ENCODE data around the gene SLC39A5. TPM values are rescaled to one million over a fixed set of nuclear protein-coding genes. Genes with fewer than 3 reads are reported as not detected.
"Not testable (repeated sequence)": the region's sequence is repeated elsewhere in the genome, so short reads cannot be mapped to it uniquely, and the experiment has no call there.

SLC39A5 gene
- total RNA-seq, 2 experiments from 2014 or later, result 0.44 to 0.49 TPM

DNA sequence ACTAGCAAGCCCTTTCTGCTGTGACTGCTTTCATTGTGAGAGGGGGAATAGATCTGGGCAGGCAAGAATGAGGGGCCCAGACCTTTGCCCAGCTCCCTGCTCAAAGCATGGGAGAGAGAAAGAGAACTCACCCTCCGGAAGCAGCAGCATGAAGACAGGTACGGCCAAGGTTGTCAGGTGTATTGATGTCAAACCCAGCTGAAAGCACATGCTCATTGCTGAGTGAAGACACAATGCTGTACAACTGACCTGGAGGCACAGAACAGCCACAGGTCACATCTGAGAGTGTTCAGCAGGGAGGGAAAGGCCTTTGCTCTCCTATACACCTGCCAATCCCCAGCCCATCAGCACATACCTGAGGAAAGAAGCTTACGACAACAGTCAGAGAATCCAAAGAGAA lies 22.8 kb downstream of the SLC39A5 start:
- Mint-ChIP-seq H3K4me1 (peaks cover 11% of the 10 kb centered on the region), H3K9me3 (no peaks in the 10 kb centered on the region), H3K27me3 (no peaks in the 10 kb centered on the region), H3K27ac (no peak overlapping the region), H3K4me3 (no peak overlapping the region), H3K36me3 (peaks cover 17% of the 10 kb centered on the region)
- DNase-seq, result no peak

DNA sequence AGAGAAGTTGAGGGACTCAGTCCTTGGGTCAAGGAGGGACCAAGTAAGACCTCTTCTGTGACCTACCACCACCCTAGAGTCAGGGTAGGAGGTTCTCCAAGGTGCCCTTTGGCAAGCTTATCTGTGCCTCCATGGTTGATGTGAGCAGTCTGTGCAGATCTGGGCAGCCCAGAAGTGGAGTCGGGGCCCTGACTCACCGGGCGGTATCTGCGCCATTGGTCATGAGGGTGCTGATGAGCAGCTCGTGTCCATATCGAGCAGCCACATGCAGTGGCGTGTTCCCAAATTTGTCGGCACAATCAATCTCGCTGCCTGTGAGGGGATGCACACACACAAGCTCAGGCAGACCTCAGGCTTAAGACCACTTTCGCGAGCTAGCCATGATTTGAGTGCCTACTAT lies 23.2 kb downstream of the SLC39A5 start:
- Mint-ChIP-seq H3K27me3 (no peaks in the 10 kb centered on the region), H3K27ac (no peak overlapping the region), H3K9me3 (no peaks in the 10 kb centered on the region), H3K4me1 (peaks cover 11% of the 10 kb centered on the region), H3K36me3 (peaks cover 17% of the 10 kb centered on the region), H3K4me3 (no peak overlapping the region)
- no peak for DNase-seq

GRCh38 chr12:56255671-56256070 lies 25.8 kb downstream of the SLC39A5 start:
- H3K36me3 Mint-ChIP-seq, result peaks cover 14% of the 10 kb centered on the region
- H3K27ac Mint-ChIP-seq, result no peak overlapping the region
- no peak overlapping the region for H3K4me3 Mint-ChIP-seq
- DNase-seq, result no peak
- H3K9me3 Mint-ChIP-seq, result no peaks in the 10 kb centered on the region
- no peaks in the 10 kb centered on the region for H3K27me3 Mint-ChIP-seq
- peaks cover 17% of the 10 kb centered on the region for H3K4me1 Mint-ChIP-seq

DNA sequence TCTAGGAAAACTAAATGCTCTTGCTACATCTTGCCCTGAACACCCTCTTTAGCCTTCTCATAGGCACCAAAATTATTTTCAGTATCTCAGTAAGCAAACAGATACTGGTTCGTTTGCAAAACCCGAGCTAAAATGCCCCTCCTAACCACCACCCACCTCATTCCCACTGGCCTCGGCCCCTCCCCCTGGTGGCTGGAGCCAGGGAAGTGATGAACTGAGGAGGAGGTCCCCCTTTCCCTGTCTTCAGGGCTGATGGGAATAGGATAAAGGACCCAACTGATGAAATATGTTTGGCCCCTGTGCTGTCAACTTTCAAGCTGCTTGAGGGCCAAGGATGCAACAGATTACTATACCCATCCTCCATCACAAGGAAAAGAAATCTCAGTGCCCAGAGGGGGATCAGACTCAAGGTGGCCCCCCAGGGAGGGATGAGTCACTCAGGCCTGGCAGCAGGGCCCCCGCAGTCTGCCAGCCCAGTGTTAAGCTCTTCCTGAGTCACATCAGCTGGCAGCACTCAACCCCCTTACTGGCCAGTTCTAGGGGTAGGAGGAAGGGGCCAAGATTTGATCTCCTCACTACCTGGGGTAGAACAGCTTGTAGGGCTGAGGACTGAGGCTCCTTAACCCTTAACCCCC lies 26.6 kb downstream of the SLC39A5 start:
- DNase-seq, result no peak
- Mint-ChIP-seq H3K36me3 (peaks cover 14% of the 10 kb centered on the region), H3K4me3 (peak overlapping the region; percentile 88), H3K27me3 (no peaks in the 10 kb centered on the region), H3K9me3 (no peaks in the 10 kb centered on the region), H3K4me1 (peaks cover 17% of the 10 kb centered on the region), H3K27ac (peak overlapping the region; percentile 26)

DNA sequence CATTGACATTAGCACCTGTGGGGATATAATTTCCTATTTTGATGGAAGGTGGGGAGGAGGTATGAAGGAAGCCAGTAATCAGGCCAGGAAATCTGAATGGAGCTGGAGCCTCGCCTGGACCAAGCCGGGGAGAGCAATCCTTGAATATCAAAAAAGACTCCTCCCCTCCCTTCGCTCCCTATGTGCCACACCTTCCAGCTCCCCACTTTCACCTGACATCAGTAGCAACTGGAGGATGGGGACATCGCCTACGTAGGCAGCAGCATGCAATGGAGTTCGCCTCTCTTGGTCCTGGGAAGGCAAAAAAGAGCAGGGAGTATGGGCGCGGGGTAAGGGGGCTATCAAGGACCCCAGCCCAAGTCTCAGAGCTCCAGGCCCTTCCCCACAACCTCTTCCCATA lies 27.2 kb downstream of the SLC39A5 start:
- no peaks in the 10 kb centered on the region for H3K9me3 Mint-ChIP-seq
- H3K36me3 Mint-ChIP-seq, result peaks cover 9% of the 10 kb centered on the region
- H3K27ac Mint-ChIP-seq, result no peak overlapping the region
- H3K4me1 Mint-ChIP-seq, result peaks cover 17% of the 10 kb centered on the region
- no peak for DNase-seq
- no peaks in the 10 kb centered on the region for H3K27me3 Mint-ChIP-seq
- peak overlapping the region; percentile 88 for H3K4me3 Mint-ChIP-seq

DNA sequence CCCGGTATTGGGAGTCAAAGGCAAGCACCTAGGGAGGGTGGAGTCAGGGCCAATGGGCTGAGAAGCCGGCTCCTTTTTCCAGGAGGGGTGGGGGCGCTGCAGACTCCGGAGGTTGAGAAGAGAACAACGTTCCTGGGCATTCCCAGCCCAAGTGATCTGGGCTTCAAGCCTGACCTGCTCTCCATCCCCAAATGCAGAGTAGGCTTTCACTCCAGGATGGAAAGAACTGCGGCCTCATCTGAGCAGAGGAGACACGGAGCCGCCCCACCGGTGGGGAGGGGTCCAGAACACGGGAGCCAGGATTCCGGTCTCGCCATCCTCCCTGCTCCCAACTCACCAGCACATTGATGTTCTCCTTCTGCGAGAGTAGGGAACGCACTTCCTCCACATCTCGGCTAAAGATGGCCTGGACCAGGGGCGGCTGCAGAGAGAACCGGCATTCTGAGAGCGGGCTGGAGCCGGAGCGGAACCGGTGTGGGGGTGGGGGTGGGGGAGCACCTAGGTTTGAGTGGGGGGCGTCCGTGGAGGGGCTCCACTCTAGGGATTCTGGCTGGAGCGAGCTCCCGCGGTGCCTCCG lies 27.7 kb downstream of the SLC39A5 start:
- peaks cover 17% of the 10 kb centered on the region for H3K4me1 Mint-ChIP-seq
- H3K27ac Mint-ChIP-seq, result peak overlapping the region; percentile 74
- DNase-seq, result peak; percentile 13
- H3K36me3 Mint-ChIP-seq, result peaks cover 9% of the 10 kb centered on the region
- no peaks in the 10 kb centered on the region for H3K27me3 Mint-ChIP-seq
- peak overlapping the region; percentile 88 for H3K4me3 Mint-ChIP-seq
- no peaks in the 10 kb centered on the region for H3K9me3 Mint-ChIP-seq

DNA sequence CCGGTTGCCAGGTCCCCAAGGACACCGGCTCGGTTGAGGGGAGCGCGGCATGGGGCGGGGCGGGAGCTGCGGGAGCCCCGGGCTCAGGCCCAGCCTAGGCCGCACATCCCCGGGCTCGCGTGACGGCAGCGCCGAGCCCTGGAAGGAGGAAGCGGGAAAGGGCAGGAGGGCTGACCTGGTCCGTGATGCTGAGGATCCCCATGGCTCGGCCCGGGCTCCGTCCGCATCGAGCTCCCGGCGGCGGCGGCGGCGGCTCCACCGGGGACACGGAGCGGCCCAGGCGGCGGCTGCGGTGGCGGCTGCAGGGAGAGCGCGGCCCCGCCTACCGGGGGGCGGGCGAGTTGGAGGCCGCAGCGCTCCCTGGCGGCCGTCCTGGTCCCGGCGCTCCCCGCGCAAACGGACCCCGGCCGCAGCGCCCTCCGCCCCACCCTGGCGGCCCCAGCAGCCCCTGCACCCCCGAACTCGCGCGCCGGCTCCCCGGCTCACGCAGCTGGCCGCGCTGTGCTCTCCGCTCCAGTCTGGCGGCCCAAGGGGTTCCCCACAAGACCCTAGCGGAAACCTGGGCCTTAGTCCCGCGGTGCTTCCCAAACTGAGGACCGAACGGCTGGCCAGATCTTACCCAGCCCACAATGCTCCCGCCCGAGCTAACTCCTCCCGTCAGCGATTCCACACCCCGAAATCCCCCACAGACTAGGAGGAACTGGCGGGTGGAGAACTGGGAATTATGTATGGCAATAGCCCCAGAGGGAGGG lies 28.4 kb downstream of the SLC39A5 start, which contains the start of gene ANKRD52:
TSS of gene ANKRD52 (minus strand) at position 317 of the 752 bp plus-strand sequence. CDS start at position 202, 115 bp downstream.
- DNase-seq, result peak; percentile 91
- peak within 1 kb of the TSS; percentile 88 for H3K27ac Mint-ChIP-seq
- H3K9me3 Mint-ChIP-seq, result no peaks in the 10 kb centered on the region
- H3K27me3 Mint-ChIP-seq, result no peaks in the 10 kb centered on the region
- peaks cover 9% of the 10 kb centered on the region for H3K36me3 Mint-ChIP-seq
- H3K4me1 Mint-ChIP-seq, result peaks cover 17% of the 10 kb centered on the region
- peak within 1 kb of the TSS; percentile 93 for H3K4me3 Mint-ChIP-seq

DNA sequence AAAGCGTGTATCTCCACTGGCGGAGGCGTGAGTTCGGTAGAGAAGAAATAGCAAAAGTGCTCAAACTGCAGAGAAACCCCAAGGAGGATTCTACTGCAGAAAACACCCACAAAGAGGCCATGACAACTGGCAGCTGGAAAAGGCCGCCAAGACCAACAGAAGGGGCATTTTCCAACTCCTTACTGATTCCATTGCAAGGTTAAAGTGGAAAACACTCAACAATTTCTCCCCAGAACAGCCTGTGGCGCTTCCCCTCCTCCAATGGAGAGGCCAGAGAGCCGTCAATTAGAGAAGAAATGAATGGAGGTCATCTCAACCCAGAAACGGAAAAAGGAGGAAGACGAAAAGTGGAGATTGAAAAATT lies 29.0 kb downstream of the SLC39A5 start:
- Mint-ChIP-seq H3K9me3 (no peaks in the 10 kb centered on the region), H3K36me3 (peaks cover 5% of the 10 kb centered on the region), H3K27ac (peak overlapping the region; percentile 88)

DNA sequence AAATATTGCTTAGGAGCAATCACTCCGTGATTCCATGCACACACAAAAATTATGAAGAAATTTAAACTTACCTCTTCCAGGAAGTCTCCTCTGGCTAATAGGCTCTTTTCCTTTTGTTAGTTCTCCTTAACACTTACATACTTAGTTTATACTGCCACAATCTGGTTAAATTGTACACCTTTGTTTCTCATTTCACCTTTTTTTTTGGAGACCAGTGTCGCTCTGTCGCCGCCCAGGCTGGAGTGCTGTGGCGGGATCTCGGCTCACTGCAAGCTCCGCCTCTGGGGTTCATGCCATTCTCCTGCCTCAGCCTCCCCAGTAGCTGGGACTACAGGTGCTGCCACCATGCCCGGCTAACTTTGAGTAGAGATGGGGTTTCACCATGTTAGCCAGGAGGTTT lies 30.5 kb downstream of the SLC39A5 start:
- no peak for DNase-seq
- Mint-ChIP-seq H3K9me3 (no peaks in the 10 kb centered on the region), H3K27me3 (no peaks in the 10 kb centered on the region), H3K4me3 (no peak overlapping the region), H3K4me1 (peaks cover 17% of the 10 kb centered on the region), H3K27ac (no peak overlapping the region), H3K36me3 (peaks cover 3% of the 10 kb centered on the region)

More for the DNA sequence above, 29.0 kb downstream of the SLC39A5 start:
- Mint-ChIP-seq H3K4me3 (peak overlapping the region; percentile 93), H3K27me3 (no peaks in the 10 kb centered on the region), H3K4me1 (peaks cover 17% of the 10 kb centered on the region)
- DNase-seq, result no peak

- Mint-ChIP-seq H3K27me3 (no peaks in the 10 kb centered on the region), H3K9me3 (no peaks in the 10 kb centered on the region), H3K36me3 (peaks cover 3% of the 10 kb centered on the region), H3K4me1 (peaks cover 20% of the 10 kb centered on the region), H3K4me3 (no peak overlapping the region), H3K27ac (no peak overlapping the region)
- DNase-seq, result no peak
Observed at GRCh38 chr12:56260921-56261320, 31.1 kb downstream of the SLC39A5 start.

- Mint-ChIP-seq H3K9me3 (no peaks in the 10 kb centered on the region), H3K36me3 (no peaks in the 10 kb centered on the region), H3K4me1 (peaks cover 21% of the 10 kb centered on the region), H3K4me3 (no peak overlapping the region), H3K27ac (no peak overlapping the region), H3K27me3 (no peaks in the 10 kb centered on the region)
- DNase-seq, result no peak
Observed at GRCh38 chr12:56261503-56262232, 31.8 kb downstream of the SLC39A5 start.

DNA sequence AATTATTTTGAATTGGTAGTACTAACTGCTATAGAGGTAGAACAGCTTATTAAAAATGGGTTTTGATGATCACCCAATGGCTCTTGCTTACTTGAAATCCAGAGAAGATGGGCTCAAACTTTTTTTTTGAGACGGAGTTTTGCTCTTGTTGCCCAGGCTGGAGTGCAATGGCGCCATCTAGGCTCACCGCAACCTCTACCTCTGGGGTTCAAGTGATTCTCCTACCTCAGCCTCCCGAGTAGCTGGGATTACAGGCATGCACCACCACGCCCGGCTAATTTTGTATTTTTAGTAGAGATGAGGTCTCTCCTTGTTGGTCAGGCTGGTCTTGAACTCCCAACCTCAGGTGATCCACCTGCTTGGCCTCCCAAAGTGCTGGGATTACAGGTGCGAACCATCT lies 33.1 kb downstream of the SLC39A5 start:
- not testable (repeated sequence) for H3K27ac Mint-ChIP-seq, DNase-seq, H3K9me3 Mint-ChIP-seq, H3K36me3 Mint-ChIP-seq, H3K27me3 Mint-ChIP-seq, H3K4me3 Mint-ChIP-seq
- peaks cover 20% of the 10 kb centered on the region for H3K4me1 Mint-ChIP-seq

- H3K9me3 Mint-ChIP-seq, DNase-seq, H3K27me3 Mint-ChIP-seq: not testable (repeated sequence)
- Mint-ChIP-seq H3K36me3 (peaks cover 13% of the 10 kb centered on the region), H3K27ac (peak overlapping the region; percentile 90), H3K4me1 (peaks cover 19% of the 10 kb centered on the region), H3K4me3 (peak overlapping the region; percentile 92)
Observed at GRCh38 chr12:56266068-56266692, 36.3 kb downstream of the SLC39A5 start.

DNA sequence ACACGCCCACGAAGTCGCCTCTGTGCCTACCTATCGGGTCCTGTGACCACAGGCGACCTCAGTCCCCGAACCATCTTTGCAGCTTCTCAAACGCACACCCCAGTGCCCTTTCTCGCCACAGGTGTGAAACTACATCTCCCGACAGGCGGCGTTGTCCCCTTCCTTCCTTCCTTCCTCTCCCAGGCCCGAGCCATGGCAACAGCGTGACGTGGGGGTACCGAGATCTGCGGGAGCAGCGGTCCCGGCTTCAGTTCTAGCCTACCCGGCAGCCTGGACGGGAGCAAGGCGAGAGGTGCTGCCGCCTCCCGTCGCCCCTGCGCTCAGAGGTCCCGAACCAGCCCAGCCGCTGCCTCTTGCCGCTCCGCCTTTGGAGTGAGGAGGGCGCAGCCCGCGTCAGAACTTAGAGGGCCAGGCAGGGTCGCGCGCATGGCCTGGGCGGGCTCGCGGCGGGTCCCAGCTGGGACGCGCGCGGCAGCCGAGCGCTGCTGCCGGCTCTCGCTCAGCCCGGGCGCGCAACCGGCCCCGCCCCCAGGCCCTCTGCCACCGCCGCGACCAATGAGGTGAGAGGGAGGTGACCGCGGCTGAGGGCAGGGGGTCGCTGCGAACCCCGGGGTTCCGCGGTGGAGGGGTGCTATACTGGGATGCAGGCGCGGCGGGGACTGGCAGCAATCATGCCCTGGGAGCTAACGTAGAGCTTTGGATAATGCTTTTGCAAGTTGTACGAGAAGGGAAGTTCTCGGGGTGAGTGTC lies 37.0 kb downstream of the SLC39A5 start, which contains the start of gene COQ10A:
TSS of gene COQ10A (plus strand) at position 250 of the 750 bp plus-strand sequence. CDS start at position 427, 177 bp downstream.
- DNase-seq, result peak; percentile 92
- Mint-ChIP-seq H3K4me3 (peak within 1 kb of the TSS; percentile 92), H3K27ac (peak within 1 kb of the TSS; percentile 90), H3K36me3 (peaks cover 13% of the 10 kb centered on the region), H3K9me3 (no peaks in the 10 kb centered on the region), H3K27me3 (no peaks in the 10 kb centered on the region), H3K4me1 (peaks cover 19% of the 10 kb centered on the region)

Measured in activated naive CD8-positive, alpha-beta T cell treated with anti-CD3 and anti-CD28 coated beads for 36 hours (primary cell).